ENCODE data around the gene SNW1.
"Not testable (repeated sequence)": the region's sequence is repeated elsewhere in the genome, so short reads cannot be mapped to it uniquely, and the experiment has no call there.

SNW1 gene

GRCh38 chr14:77760381-77761204, at the start of gene SNW1:
TSS of gene SNW1 (minus strand) at chr14:77761156. CDS start at chr14:77761127, 29 bp downstream.
- DNase-seq, result no peak

- no peak for DNase-seq
Observed at GRCh38 chr14:77809011-77809410, 48.1 kb upstream of the SNW1 start.

- DNase-seq, result no peak
Observed at GRCh38 chr14:77808250-77808649, 47.3 kb upstream of the SNW1 start.

- DNase-seq, result no peak
Observed at GRCh38 chr14:77805706-77806105, 44.8 kb upstream of the SNW1 start.

- no peak for DNase-seq
Observed at GRCh38 chr14:77804592-77804991, 43.6 kb upstream of the SNW1 start.

- DNase-seq, result no peak
Observed at GRCh38 chr14:77800814-77801213, 39.9 kb upstream of the SNW1 start.

- DNase-seq, result peak; percentile 4
Observed at GRCh38 chr14:77799863-77800730, 39.1 kb upstream of the SNW1 start, which contains the start of gene ADCK1. TSS of gene ADCK1 (plus strand) at chr14:77800109. CDS start at chr14:77818979, 18,870 bp downstream.

GRCh38 chr14:77799456-77799855, 38.5 kb upstream of the SNW1 start:
- DNase-seq, result not testable (repeated sequence)

GRCh38 chr14:77794357-77794756, 33.4 kb upstream of the SNW1 start:
- no peak for DNase-seq

- DNase-seq, result not testable (repeated sequence)
Observed at GRCh38 chr14:77793255-77793654, 32.3 kb upstream of the SNW1 start.

- DNase-seq, result no peak
Observed at GRCh38 chr14:77791225-77791600, 30.3 kb upstream of the SNW1 start.

- no peak for DNase-seq
Observed at GRCh38 chr14:77790566-77791224, 29.7 kb upstream of the SNW1 start.

- no peak for DNase-seq
Observed at GRCh38 chr14:77786148-77786547, 25.2 kb upstream of the SNW1 start.

GRCh38 chr14:77782202-77782601, 21.2 kb upstream of the SNW1 start:
- DNase-seq, result no peak

GRCh38 chr14:77773966-77774365, 13.0 kb upstream of the SNW1 start:
- DNase-seq, result not testable (repeated sequence)

- DNase-seq, result not testable (repeated sequence)
Observed at GRCh38 chr14:77768442-77769069, 7.6 kb upstream of the SNW1 start.

GRCh38 chr14:77763978-77764377, 3.0 kb upstream of the SNW1 start:
- DNase-seq, result no peak

- no peak for DNase-seq
Observed at GRCh38 chr14:77763316-77763715, 2.4 kb upstream of the SNW1 start.

GRCh38 chr14:77761205-77761931, 412 bp upstream of the SNW1 start:
- peak; percentile 54 for DNase-seq

GRCh38 chr14:77752799-77753516, 8.0 kb downstream of the SNW1 start:
- DNase-seq, result no peak

GRCh38 chr14:77752266-77752665, 8.7 kb downstream of the SNW1 start:
- no peak for DNase-seq
